K562 (cell line): ENCODE results near the gene PEX11B. TPM values are rescaled to one million over a fixed set of nuclear protein-coding genes. Genes with fewer than 3 reads are reported as not detected.

Source experiments
- ADNP ChIP-seq: fragments of 200-800 bp; sonication (Bioruptor generic); IDR thresholded peaks from 2 replicates; pipeline ENCODE4 v1.6.1; 2016; ENCODE audit warnings: missing genetic modification characterization, missing compliant biosample characterization
- BRD4 ChIP-seq: fragments of 200-600 bp; sonication (generic); IDR thresholded peaks from 2 replicates; pipeline ENCODE4 v1.6.1; 2017; ENCODE audit warnings: inconsistent platforms
- GTF2A2 ChIP-seq: IDR thresholded peaks from 2 replicates; pipeline ENCODE4 v1.6.1; 2016; ENCODE audit warnings: mild to moderate bottlenecking, missing genetic modification characterization, missing compliant biosample characterization
- MED1 ChIP-seq: sonication (generic); formaldehyde crosslinking; IDR thresholded peaks from 2 replicates; pipeline ENCODE4 v1.8.1; 2023; ENCODE audit warnings: missing genetic modification reagents, borderline replicate concordance
- TEAD1 ChIP-seq, 2 experiments: fragments of 450-650 bp in 1 of 2; sonication (generic) in 1 of 2; formaldehyde crosslinking; IDR thresholded peaks; 2 replicates each; pipeline versions ENCODE4 v1.4.0 to v1.8.0; 2020 to 2022; ENCODE audit warnings: mild to moderate bottlenecking in 2 of 2, missing genetic modification reagents in 1 of 2
- ZNF175 ChIP-seq: fragments of 200-800 bp; sonication (Bioruptor generic); IDR thresholded peaks from 2 replicates; pipeline ENCODE4 v1.6.1; 2016; ENCODE audit warnings: low read depth, mild to moderate bottlenecking, missing genetic modification characterization, missing compliant biosample characterization
- ZNF395 ChIP-seq: fragments of 200-800 bp; sonication (Bioruptor generic); IDR thresholded peaks from 2 replicates; pipeline ENCODE4 v1.6.1; 2017; ENCODE audit warnings: missing genetic modification characterization, missing compliant biosample characterization
- ZNF696 ChIP-seq: fragments of 250-450 bp; sonication (Bioruptor Pico); conservative IDR thresholded peaks from 2 replicates; pipeline ENCODE4 v1.4.0; 2020; ENCODE audit warnings: mild to moderate bottlenecking, moderate library complexity
- polyA plus RNA-seq, 8 experiments: library from polyadenylated mRNA; depleted of rRNA in 4 of 8; stranded (reverse) in 5 of 8; unstranded in 3 of 8; fragments of >200 nt; fragmentation: Nextera tagmentation in 2 of 8; fragmentation: Illumina TruSeq in 1 of 8; extraction: Ambion mirVana in 2 of 8; extraction: Trizol in 1 of 8; gene quantifications; 2 replicates each; pipeline versions ENCODE4 v1.2.1 to v1.2.3, GENCODE V29; 2011 to 2014; ENCODE audit warnings: inconsistent platforms in 1 of 8, missing spikeins in 1 of 8
- total RNA-seq, 7 experiments: library from RNA; depleted of rRNA in 6 of 7; stranded (reverse); fragments of >200 nt in 6 of 7; fragmentation: Illumina TruSeq in 2 of 7; extraction: Trizol in 2 of 7; gene quantifications; 2 replicates each; pipeline versions ENCODE4 v1.2.1 to v1.2.3, GENCODE V29; 2011 to 2021; ENCODE audit warnings: low replicate concordance in 1 of 7
- TF ChIP-seq, protein P1 (sequence below): fragments of 450-650 bp; formaldehyde crosslinking; IDR thresholded peaks from 2 replicates; pipeline ENCODE4 v1.4.0; 2020; ENCODE audit warnings: mild to moderate bottlenecking, moderate library complexity
- TF ChIP-seq, protein P2 (sequence below): sonication (generic); formaldehyde crosslinking; IDR thresholded peaks from 2 replicates; pipeline ENCODE4 v1.8.1; 2023; ENCODE audit warnings: mild to moderate bottlenecking, missing genetic modification reagents, moderate library complexity

The PEX11B gene
- total and polyA plus RNA-seq, 9 of the 15 experiments (the other 6 are each of a cell fraction or from before 2014, with no cell fraction given) = 13.2 to 60.0 (median 21.7) TPM

- TF ChIP-seq ZNF395 (CRISPR knock-in tag) = 0 out of 2 replicates have a peak, but pooled peaks have one; percentile 30
- 0 out of 2 replicates have a peak, but pooled peaks have one; percentile 41 for TF ChIP-seq ADNP (tag)
- no peak for TF ChIP-seq ZNF696 (CRISPR knock-in tag)
- no peak for TF ChIP-seq MED1 (CRISPR knock-in tag)
- no peak for TF ChIP-seq TEAD1 (CRISPR knock-in tag; IDR thresholded peaks at IDR 0.05)
- TF ChIP-seq, protein P1, sequence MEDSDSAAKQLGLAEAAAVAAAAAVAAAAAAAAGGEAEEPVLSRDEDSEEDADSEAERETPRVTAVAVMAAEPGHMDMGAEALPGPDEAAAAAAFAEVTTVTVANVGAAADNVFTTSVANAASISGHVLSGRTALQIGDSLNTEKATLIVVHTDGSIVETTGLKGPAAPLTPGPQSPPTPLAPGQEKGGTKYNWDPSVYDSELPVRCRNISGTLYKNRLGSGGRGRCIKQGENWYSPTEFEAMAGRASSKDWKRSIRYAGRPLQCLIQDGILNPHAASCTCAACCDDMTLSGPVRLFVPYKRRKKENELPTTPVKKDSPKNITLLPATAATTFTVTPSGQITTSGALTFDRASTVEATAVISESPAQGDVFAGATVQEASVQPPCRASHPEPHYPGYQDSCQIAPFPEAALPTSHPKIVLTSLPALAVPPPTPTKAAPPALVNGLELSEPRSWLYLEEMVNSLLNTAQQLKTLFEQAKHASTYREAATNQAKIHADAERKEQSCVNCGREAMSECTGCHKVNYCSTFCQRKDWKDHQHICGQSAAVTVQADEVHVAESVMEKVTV = 0 out of 2 replicates have a peak, but pooled peaks have one; percentile 11
- TF ChIP-seq GTF2A2 (tag) = no peak
- TF ChIP-seq ZNF175 (CRISPR knock-in tag) = peak; percentile 24; the same call in 1 of the 2 replicates
- TF ChIP-seq, protein P2, sequence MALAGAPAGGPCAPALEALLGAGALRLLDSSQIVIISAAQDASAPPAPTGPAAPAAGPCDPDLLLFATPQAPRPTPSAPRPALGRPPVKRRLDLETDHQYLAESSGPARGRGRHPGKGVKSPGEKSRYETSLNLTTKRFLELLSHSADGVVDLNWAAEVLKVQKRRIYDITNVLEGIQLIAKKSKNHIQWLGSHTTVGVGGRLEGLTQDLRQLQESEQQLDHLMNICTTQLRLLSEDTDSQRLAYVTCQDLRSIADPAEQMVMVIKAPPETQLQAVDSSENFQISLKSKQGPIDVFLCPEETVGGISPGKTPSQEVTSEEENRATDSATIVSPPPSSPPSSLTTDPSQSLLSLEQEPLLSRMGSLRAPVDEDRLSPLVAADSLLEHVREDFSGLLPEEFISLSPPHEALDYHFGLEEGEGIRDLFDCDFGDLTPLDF (CRISPR knock-in tag) = no peak
- TF ChIP-seq BRD4 = no peak; the same call in 1 of the 2 replicates
Measured at GRCh38 chr1:145927916-145928643, 9.6 kb upstream of the PEX11B start (continued).
